ENCODE results near the gene WDR18.

WDR18 gene

DNA sequence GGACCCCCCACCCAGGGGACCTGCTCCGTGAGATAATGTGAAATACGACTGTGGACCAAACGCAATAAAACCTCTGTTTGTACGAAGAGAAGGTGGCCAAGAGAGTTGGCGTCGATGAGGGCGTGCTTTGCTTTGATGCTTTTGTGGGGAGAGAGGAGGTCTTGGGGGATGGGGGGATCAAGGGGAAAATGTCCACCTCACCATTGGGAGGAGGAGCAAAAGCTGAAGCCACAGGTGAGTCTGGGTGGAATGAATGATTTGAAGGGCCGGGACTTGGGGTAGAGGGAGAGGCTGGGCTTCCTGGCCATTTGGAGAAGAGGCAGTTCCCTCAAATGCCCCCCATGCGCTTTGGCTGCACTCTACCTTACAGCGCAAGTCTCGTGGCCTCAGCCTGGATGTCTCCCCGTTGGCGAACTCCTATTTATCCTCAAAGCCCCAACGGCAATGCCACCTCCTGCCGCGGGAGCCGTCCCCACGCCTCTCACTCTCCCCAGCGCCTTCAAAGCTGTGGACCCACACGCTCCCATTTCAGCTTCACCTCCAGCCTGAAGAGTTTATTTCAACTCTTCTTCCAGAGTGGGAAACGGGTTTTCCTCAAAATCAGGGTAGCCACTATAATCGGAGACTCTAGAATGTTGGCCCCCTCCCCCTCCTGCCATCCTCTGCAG lies 55.0 kb downstream of the WDR18 start:
- no peak for DNase-seq (ENCODE audit: low read depth, low spot score)
- peak overlapping the region; percentile 66 for H3K27ac ChIP-seq

- peak within 1 kb of the TSS; percentile 66 for H3K27ac ChIP-seq
- DNase-seq (ENCODE audit: low read depth, low spot score), result peak; percentile 92
These were observed 55.7 kb downstream of the WDR18 start, which contains the start of gene ABCA7 for GRCh38 chr19:1039646-1040475. Gene ABCA7 (plus strand): TSS chr19:1040107. CDS start chr19:1041362, 1,255 bp downstream.

GRCh38 chr19:1040476-1041271 lies 56.5 kb downstream of the WDR18 start:
- H3K27ac ChIP-seq, result peak overlapping the region; percentile 66

GRCh38 chr19:1041272-1041834 lies 57.2 kb downstream of the WDR18 start:
- DNase-seq (ENCODE audit: low read depth, low spot score), result no peak
- no peak overlapping the region for H3K27ac ChIP-seq

More at GRCh38 chr19:1040476-1041271, 56.5 kb downstream of the WDR18 start:
- DNase-seq (ENCODE audit: low read depth, low spot score), result peak; percentile 76

- no peak overlapping the region for H3K27ac ChIP-seq
- no peak for DNase-seq (ENCODE audit: low read depth, low spot score)
These were observed 57.9 kb downstream of the WDR18 start for GRCh38 chr19:1041835-1042685.

DNA sequence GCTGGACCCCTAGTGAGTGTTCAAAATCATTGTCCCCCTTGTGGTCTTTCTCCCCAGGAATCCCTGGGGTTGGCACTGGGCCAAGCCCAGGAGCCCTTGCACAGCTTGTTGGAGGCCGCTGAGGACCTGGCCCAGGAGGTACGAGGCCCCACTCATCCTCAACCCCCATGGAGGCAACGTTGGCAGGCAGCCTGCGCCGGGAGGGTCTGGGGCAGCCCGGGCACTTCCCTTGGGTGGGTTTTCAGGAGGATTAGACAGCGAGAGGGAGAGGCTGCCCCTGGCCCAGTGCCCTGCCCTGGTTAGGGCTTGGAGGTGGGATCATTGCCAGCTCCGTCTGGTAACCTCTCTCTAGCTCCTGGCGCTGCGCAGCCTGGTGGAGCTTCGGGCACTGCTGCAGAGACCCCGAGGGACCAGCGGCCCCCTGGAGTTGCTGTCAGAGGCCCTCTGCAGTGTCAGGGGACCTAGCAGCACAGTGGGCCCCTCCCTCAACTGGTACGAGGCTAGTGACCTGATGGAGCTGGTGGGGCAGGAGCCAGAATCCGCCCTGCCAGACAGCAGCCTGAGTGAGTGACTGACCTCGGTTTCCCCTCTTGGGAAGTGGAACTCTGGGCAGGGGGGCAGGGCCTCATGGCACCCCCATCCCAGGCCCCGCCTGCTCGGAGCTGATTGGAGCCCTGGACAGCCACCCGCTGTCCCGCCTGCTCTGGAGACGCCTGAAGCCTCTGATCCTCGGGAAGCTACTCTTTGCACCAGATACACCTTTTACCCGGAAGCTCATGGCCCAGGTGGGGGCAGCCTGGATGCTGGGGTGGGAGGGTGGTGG lies 58.8 kb downstream of the WDR18 start:
- H3K27ac ChIP-seq, result no peak overlapping the region
- DNase-seq (ENCODE audit: low read depth, low spot score), result no peak

Data from epithelial cell of prostate (primary cell).